OCI-LY3 (cell line): ENCODE data around the gene LMAN2L.

Experiments used
- EZH2phosphoT487 ChIP-seq: fragments of 200-600 bp; shearing (Covaris generic); IDR thresholded peaks from 2 replicates; pipeline ENCODE4 v1.6.1; 2018; ENCODE audit warnings: antibody characterized with exemption, mixed run types, low read depth
- TF ChIP-seq, protein P1 (sequence below): fragments of 200-600, 300-600 bp; sonication (generic); IDR thresholded peaks from 2 replicates; pipeline ENCODE4 v1.5.1; 2014; ENCODE audit warnings: antibody characterized with exemption, low read length, low read depth

DNA sequence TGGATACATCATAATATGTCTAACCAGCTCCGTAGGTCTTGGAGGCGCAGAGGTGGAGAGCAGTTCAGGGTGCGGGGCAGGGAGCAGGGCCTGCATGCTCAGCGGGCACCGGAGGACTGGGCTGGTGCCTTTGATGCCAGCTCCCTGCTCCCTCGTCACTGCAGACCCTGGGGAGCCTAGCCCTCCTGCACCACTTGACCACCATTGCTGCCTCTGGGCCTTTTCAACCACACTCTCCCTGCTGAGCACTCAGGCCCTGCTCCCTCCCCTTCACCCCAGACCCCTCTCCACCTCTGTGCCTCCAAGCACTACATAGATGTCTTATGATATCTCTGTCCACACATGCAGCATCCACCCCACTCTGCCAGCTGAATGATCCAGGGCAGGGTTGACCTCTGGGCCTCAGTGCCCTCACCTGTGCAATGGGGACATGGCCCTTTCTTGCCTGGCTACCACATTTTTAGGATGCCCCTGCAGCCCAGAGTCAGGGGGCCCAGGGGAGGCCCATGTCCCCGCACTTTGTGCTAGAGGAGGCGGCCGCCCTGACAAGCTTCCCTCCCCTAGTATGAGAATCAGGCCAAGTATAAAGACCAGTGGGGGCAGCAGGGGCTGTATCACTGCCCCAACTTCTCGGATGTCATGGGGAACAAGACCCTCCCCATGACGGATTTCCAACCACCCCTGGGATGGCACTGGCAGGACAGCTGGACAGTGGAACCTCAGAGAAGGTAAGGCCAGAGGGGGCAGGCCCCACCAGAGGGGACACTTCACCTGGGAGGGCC lies 51.0 kb downstream of the LMAN2L start:
- TF ChIP-seq, protein P1, sequence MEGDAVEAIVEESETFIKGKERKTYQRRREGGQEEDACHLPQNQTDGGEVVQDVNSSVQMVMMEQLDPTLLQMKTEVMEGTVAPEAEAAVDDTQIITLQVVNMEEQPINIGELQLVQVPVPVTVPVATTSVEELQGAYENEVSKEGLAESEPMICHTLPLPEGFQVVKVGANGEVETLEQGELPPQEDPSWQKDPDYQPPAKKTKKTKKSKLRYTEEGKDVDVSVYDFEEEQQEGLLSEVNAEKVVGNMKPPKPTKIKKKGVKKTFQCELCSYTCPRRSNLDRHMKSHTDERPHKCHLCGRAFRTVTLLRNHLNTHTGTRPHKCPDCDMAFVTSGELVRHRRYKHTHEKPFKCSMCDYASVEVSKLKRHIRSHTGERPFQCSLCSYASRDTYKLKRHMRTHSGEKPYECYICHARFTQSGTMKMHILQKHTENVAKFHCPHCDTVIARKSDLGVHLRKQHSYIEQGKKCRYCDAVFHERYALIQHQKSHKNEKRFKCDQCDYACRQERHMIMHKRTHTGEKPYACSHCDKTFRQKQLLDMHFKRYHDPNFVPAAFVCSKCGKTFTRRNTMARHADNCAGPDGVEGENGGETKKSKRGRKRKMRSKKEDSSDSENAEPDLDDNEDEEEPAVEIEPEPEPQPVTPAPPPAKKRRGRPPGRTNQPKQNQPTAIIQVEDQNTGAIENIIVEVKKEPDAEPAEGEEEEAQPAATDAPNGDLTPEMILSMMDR, result no peak
- no peak for TF ChIP-seq EZH2phosphoT487
